GM12878 (cell line): ENCODE measurements around the gene TMEM35B. TPM values are rescaled to one million over a fixed set of nuclear protein-coding genes. Genes with fewer than 3 reads are reported as not detected.

Experiments
- ATAC-seq: fragments of 200-7000 bp; cut with Tn5 transposase; 3 replicates; pipeline ENCODE4 v1.9.1; 2020; ENCODE audit warnings: mild to moderate bottlenecking, moderate library complexity
- BruUV-seq: library from RNA; stranded (reverse); fragments of 400-500 nt; replicated peaks from 2 replicates; lab custom pipeline; 2021; lab: Mats Ljungman, UMichigan
- CTCF ChIA-PET: fragments of 300-600 bp; sonication (Branson Sonifier 250); formaldehyde crosslinking; extraction: SDS; loops from one replicate; lab custom pipeline; 2021; ENCODE audit warnings: inconsistent platforms; lab: Yijun Ruan, JAX
- POLR2A ChIA-PET: fragments of 350-600 bp; formaldehyde crosslinking; extraction: SDS; loops from one replicate; lab custom pipeline; 2021; ENCODE audit warnings: inconsistent platforms; lab: Charles Lee
- RAD21 ChIA-PET: fragments of 300-600 bp; sonication (Branson Sonifier 250); formaldehyde crosslinking; loops from one replicate; lab custom pipeline; 2023; ENCODE audit warnings: antibody characterized with exemption; ENCODE audit not compliant: unreplicated experiment; lab: Charles Lee
- SMC1A ChIA-PET: fragments of 300-600 bp; sonication (Branson Sonifier 250); formaldehyde crosslinking; loops from one replicate; lab custom pipeline; 2023; ENCODE audit not compliant: unreplicated experiment, uncharacterized antibody; lab: Charles Lee
- DNase-seq: peaks from one replicate; pipeline ENCODE4 v3.0.0-alpha.2; 2011; ENCODE audit warnings: low read depth, low spot score
- FAIRE-seq: peaks from 3 replicates; lab custom pipeline; 2011; peaks lifted over from hg19 to GRCh38; lab: Jason Lieb, UNC
- H2AFZ ChIP-seq: 2 replicates; pipeline ENCODE4 v1.6.0; 2011; ENCODE audit warnings: low read depth, low read length, control low read depth; ENCODE audit not compliant: control insufficient read depth
- H3K27ac ChIP-seq: 2 replicates; pipeline ENCODE4 v1.5.1; 2011; ENCODE audit warnings: control low read depth; ENCODE audit not compliant: control insufficient read depth, insufficient read depth
- H3K27me3 ChIP-seq, 2 experiments: replicated peaks in 1 of 2; 2 replicates each; pipeline versions ENCODE4 v1.6.0 to v1.6.1; 2011; ENCODE audit warnings: low read length in 1 of 2; ENCODE audit not compliant: control insufficient read depth in 2 of 2, insufficient read depth in 2 of 2
- H3K36me3 ChIP-seq, 2 experiments: 2 replicates each; pipeline ENCODE4 v1.5.1; 2011; ENCODE audit warnings: low read length in 1 of 2; ENCODE audit not compliant: control insufficient read depth in 2 of 2, insufficient read depth in 2 of 2
- H3K4me1 ChIP-seq: 2 replicates; pipeline ENCODE4 v1.6.1; 2011; ENCODE audit warnings: mild to moderate bottlenecking, low read length, moderate library complexity, mixed read lengths; ENCODE audit not compliant: control insufficient read depth, insufficient read depth
- H3K4me2 ChIP-seq: 2 replicates; pipeline ENCODE4 v1.6.0; 2011; ENCODE audit warnings: control low read depth; ENCODE audit not compliant: control insufficient read depth, insufficient read depth
- H3K4me3 ChIP-seq: fragments of 200-600 bp; sonication (generic); 2 replicates; pipeline ENCODE4 v1.5.1; 2016
- H3K79me2 ChIP-seq: 2 replicates; pipeline ENCODE4 v1.6.0; 2011; ENCODE audit warnings: low read length; ENCODE audit not compliant: control insufficient read depth, insufficient read depth
- H3K9ac ChIP-seq: 2 replicates; pipeline ENCODE4 v1.8.0; 2011; ENCODE audit warnings: low read length, control low read depth, mixed read lengths; ENCODE audit not compliant: control insufficient read depth, insufficient read depth
- H3K9me3 ChIP-seq: replicated peaks from 3 replicates; pipeline ENCODE4 v1.5.1; 2011; ENCODE audit warnings: mild to moderate bottlenecking, low read length; ENCODE audit not compliant: control insufficient read depth, insufficient read depth
- H4K20me1 ChIP-seq: 2 replicates; pipeline ENCODE4 v1.6.0; 2011; ENCODE audit not compliant: control insufficient read depth, insufficient read depth
- CBFB ChIP-seq: IDR thresholded peaks from 2 replicates; pipeline ENCODE4 v1.6.1; 2016; ENCODE audit warnings: antibody characterized with exemption, low read depth
- CREM ChIP-seq: IDR thresholded peaks from 2 replicates; pipeline ENCODE4 v1.6.1; 2014; ENCODE audit warnings: antibody characterized with exemption, low read depth
- E4F1 ChIP-seq: fragments of 450-650 bp; IDR thresholded peaks from 2 replicates; pipeline ENCODE4 v1.6.1; 2018; ENCODE audit warnings: borderline replicate concordance, mild to moderate bottlenecking; ENCODE audit not compliant: partially characterized antibody
- ETV6 ChIP-seq, 2 experiments: fragments of 450-650 bp in 1 of 2; IDR thresholded peaks in 1 of 2; conservative IDR thresholded peaks in 1 of 2; 2 replicates each; pipeline ENCODE4 v1.6.1; 2014; ENCODE audit warnings: antibody characterized with exemption in 1 of 2, borderline replicate concordance in 1 of 2, low read depth in 1 of 2, mild to moderate bottlenecking in 1 of 2, moderate library complexity in 1 of 2
- EZH2 ChIP-seq: IDR thresholded peaks from 2 replicates; pipeline ENCODE4 v1.6.1; 2012; ENCODE audit warnings: low read depth, mild to moderate bottlenecking, control low read depth, inconsistent platforms, low read length, borderline replicate concordance; ENCODE audit not compliant: control insufficient read depth
- IKZF1 ChIP-seq: fragments of 450-650 bp; conservative IDR thresholded peaks from 2 replicates; pipeline ENCODE4 v1.6.1; 2017; ENCODE audit warnings: antibody characterized with exemption, mild to moderate bottlenecking
- IRF4 ChIP-seq: IDR thresholded peaks from 2 replicates; pipeline ENCODE4 v1.6.1; 2011; ENCODE audit warnings: low read depth, low read length
- PAX8 ChIP-seq: fragments of 450-650 bp; IDR thresholded peaks from 2 replicates; pipeline ENCODE4 v1.6.1; 2017; ENCODE audit warnings: mild to moderate bottlenecking, moderate library complexity
- POLR2AphosphoS5 ChIP-seq: IDR thresholded peaks from 2 replicates; pipeline ENCODE4 v1.6.1; 2011; ENCODE audit warnings: mild to moderate bottlenecking, low read length, inconsistent platforms
- RB1 ChIP-seq: fragments of 450-650 bp; formaldehyde crosslinking; IDR thresholded peaks from 2 replicates; pipeline ENCODE4 v1.6.1; 2017; ENCODE audit warnings: mild to moderate bottlenecking, borderline replicate concordance
- SMAD5 ChIP-seq: IDR thresholded peaks from 2 replicates; pipeline ENCODE4 v1.6.1; 2016; ENCODE audit warnings: antibody characterized with exemption, low read depth
- STAT1 ChIP-seq: fragments of 450-650 bp; conservative IDR thresholded peaks from 2 replicates; pipeline ENCODE4 v1.6.1; 2014; ENCODE audit warnings: antibody characterized with exemption, mild to moderate bottlenecking
- SUPT20H ChIP-seq: IDR thresholded peaks from 2 replicates; pipeline ENCODE4 v1.6.1; 2011; ENCODE audit warnings: low read depth, mild to moderate bottlenecking, low read length, moderate library complexity, borderline replicate concordance; ENCODE audit not compliant: control insufficient read depth
- TCF3 ChIP-seq: IDR thresholded peaks from 2 replicates; pipeline ENCODE4 v1.6.1; 2012; ENCODE audit warnings: low read depth, mild to moderate bottlenecking, low read length, borderline replicate concordance; ENCODE audit not compliant: insufficient read depth
- ZBTB11 ChIP-seq: fragments of 450-650 bp; formaldehyde crosslinking; IDR thresholded peaks from 2 replicates; pipeline ENCODE4 v1.5.0; 2022; ENCODE audit warnings: mild to moderate bottlenecking, missing genetic modification characterization
- ZBTB40 ChIP-seq: fragments of 450-650 bp; IDR thresholded peaks from 2 replicates; pipeline ENCODE4 v1.6.1; 2016; ENCODE audit warnings: mild to moderate bottlenecking, moderate library complexity, borderline replicate concordance
- WGBS: methylation state at CpG from one replicate; pipeline ENCODE4 v1.1.6; 2016; ENCODE audit warnings: low lambda C conversion rate; ENCODE audit not compliant: insufficient replicate concordance, insufficient coverage; ENCODE audit errors: missing lambda C conversion rate; 5-methylcytosine and 5-hydroxymethylcytosine counted together
- in situ Hi-C: fragments of 300-500 bp; cut with MboI; formaldehyde crosslinking; loops from 9 replicates; pipeline ENCODE4 v1.14.3; 2018; ENCODE audit warnings: mixed read lengths
- intact Hi-C: fragments of 100-400 bp; cut with micrococcal nuclease; formaldehyde crosslinking; loops from one replicate; pipeline ENCODE4 v1.14.2; 2022; ENCODE audit not compliant: unreplicated experiment
- polyA plus RNA-seq, 11 experiments: library from polyadenylated mRNA; depleted of rRNA in 4 of 11; unstranded in 6 of 11; stranded (reverse) in 5 of 11; fragments of >200 nt; fragmentation: Nextera tagmentation in 4 of 11; fragmentation: Illumina TruSeq in 1 of 11; extraction: Ambion mirVana in 4 of 11; extraction: Trizol in 1 of 11; gene quantifications; 1 replicate in 1 of 11; 2 replicates in 10 of 11; pipeline versions ENCODE4 v1.2.1 to v1.2.3, GENCODE V29; 2011 to 2016; ENCODE audit warnings: inconsistent platforms in 2 of 11, missing spikeins in 2 of 11, low read depth in 1 of 11
- total RNA-seq, 4 experiments: library from RNA; depleted of rRNA in 3 of 4; stranded (reverse); fragments of >200 nt in 3 of 4; fragmentation: Illumina TruSeq in 1 of 4; extraction: Trizol in 1 of 4; gene quantifications; 2 replicates each; pipeline versions ENCODE4 v1.2.1 to v1.2.3, GENCODE V29; 2013 to 2021

TMEM35B gene
- total and polyA plus RNA-seq, 10 of the 15 experiments (the other 5 are each of a cell fraction or from before 2014, with no cell fraction given) = 14.8 to 138 (median 32.8) TPM

- no peaks in the 10 kb centered on the region for H3K27me3 ChIP-seq
- no peak overlapping the region for H3K27ac ChIP-seq
- BruUV-seq = no TSS peak
- SMC1A ChIA-PET = no interaction called here
- H3K9me3 ChIP-seq = no peaks in the 10 kb centered on the region
- no peak overlapping the region for H3K9ac ChIP-seq
- WGBS = 90% methylated on average over 2 of the region's 2 CpGs
- DNase-seq (no peak), FAIRE-seq (no peak), ATAC-seq (no peak)
- no peaks in the 10 kb centered on the region for H3K79me2 ChIP-seq
- CTCF ChIA-PET = no interaction called here
- POLR2A ChIA-PET = no interaction called here
- no peaks in the 10 kb centered on the region for H3K4me1 ChIP-seq
- intact Hi-C loops (no loop called here), in situ Hi-C loops (no loop called here)
- H3K4me2 ChIP-seq = no peak overlapping the region
- no peak overlapping the region for H3K4me3 ChIP-seq
- RAD21 ChIA-PET = no interaction called here
- H4K20me1 ChIP-seq = no peaks in the 10 kb centered on the region
- no peak overlapping the region for H2AFZ ChIP-seq
- no peaks in the 10 kb centered on the region for H3K36me3 ChIP-seq
- TF ChIP-seq IRF4 (no peak), E4F1 (no peak), IKZF1 (no peak), ZBTB11 (no peak), RB1 (no peak), ZBTB40 (no peak), ETV6 (conservative IDR thresholded peaks at IDR 0.05 in 1 of 2, IDR thresholded peaks at IDR 0.05 in 1 of 2; ENCODE audit: borderline replicate concordance in 1 of 2, low read depth in 1 of 2) (no peak), SMAD5 (no peak), TCF3 (no peak), SUPT20H (no peak), STAT1 (no peak), CBFB (no peak), CREM (no peak), EZH2 (no peak), PAX8 (no peak), POLR2AphosphoS5 (no peak)
These were observed 19.6 kb downstream of the TMEM35B start for GRCh38 chr1:34965597-34965996.
